Islet of Langerhans (tissue), 1 donor: Measurements from ENCODE around the gene SPDYA.

Experiments used
- FAIRE-seq: peaks from one replicate; lab custom pipeline; 2011; peaks lifted over from hg19 to GRCh38; lab: Jason Lieb, UNC

The SPDYA gene

GRCh38 chr2:28828382-28828781 is 17.7 kb downstream of the SPDYA start:
- no peak for FAIRE-seq

GRCh38 chr2:28833740-28834470 is 23.3 kb downstream of the SPDYA start:
- no peak for FAIRE-seq

GRCh38 chr2:28835781-28836180 is 25.1 kb downstream of the SPDYA start:
- no peak for FAIRE-seq

- FAIRE-seq: no peak
These were observed 28.3 kb downstream of the SPDYA start for GRCh38 chr2:28838971-28839370.

- FAIRE-seq: no peak
These were observed 31.4 kb downstream of the SPDYA start for GRCh38 chr2:28842042-28842441.

- no peak for FAIRE-seq
These were observed 44.6 kb downstream of the SPDYA start for GRCh38 chr2:28855193-28855592.

GRCh38 chr2:28855977-28856376 is 45.3 kb downstream of the SPDYA start:
- FAIRE-seq: no peak

- no peak for FAIRE-seq
These were observed 58.0 kb downstream of the SPDYA start for GRCh38 chr2:28868611-28869010.

GRCh38 chr2:28869494-28870145 is 59.0 kb downstream of the SPDYA start:
- FAIRE-seq: no peak

- FAIRE-seq: no peak
These were observed 59.7 kb downstream of the SPDYA start, which contains the start of gene TRMT61B for GRCh38 chr2:28870146-28870891. TRMT61B (minus strand) TSS chr2:28870309; CDS start chr2:28870277, 32 bp downstream.

GRCh38 chr2:28871620-28872019 is 61.0 kb downstream of the SPDYA start:
- no peak for FAIRE-seq

- no peak for FAIRE-seq
These were observed 69.6 kb downstream of the SPDYA start for GRCh38 chr2:28880193-28880592.

GRCh38 chr2:28893488-28893887 is 82.9 kb downstream of the SPDYA start:
- FAIRE-seq: no peak

- no peak for FAIRE-seq
These were observed 84.0 kb downstream of the SPDYA start, which contains the start of gene WDR43 for GRCh38 chr2:28894470-28895188. WDR43 (plus strand) TSS chr2:28894667; CDS start chr2:28894699, 32 bp downstream.

GRCh38 chr2:28895189-28895893 is 84.7 kb downstream of the SPDYA start:
- no peak for FAIRE-seq

- no peak for FAIRE-seq
These were observed 86.3 kb downstream of the SPDYA start for GRCh38 chr2:28896906-28897305.

GRCh38 chr2:28898048-28898447 is 87.4 kb downstream of the SPDYA start:
- FAIRE-seq: no peak
